SH-SY5Y (cell line): ENCODE measurements around the gene BRD3.

Source experiments
- GATA2 ChIP-seq: IDR thresholded peaks from 2 replicates; pipeline ENCODE4 v1.6.1; 2011; ENCODE audit warnings: mild to moderate bottlenecking, low read depth, low read length
- GATA3 ChIP-seq: IDR thresholded peaks from 2 replicates; pipeline ENCODE4 v1.6.1; 2011; ENCODE audit warnings: low read depth, mild to moderate bottlenecking, low read length, moderate library complexity

BRD3 gene

GRCh38 chr9:134040176-134040565 is 27.7 kb downstream of the BRD3 start:
- TF ChIP-seq GATA2 = no peak
- TF ChIP-seq GATA3 = no peak

- TF ChIP-seq GATA3 (no peak), GATA2 (no peak)
These were observed 28.2 kb downstream of the BRD3 start for GRCh38 chr9:134039386-134040175.

- TF ChIP-seq GATA2 (no peak), GATA3 (no peak)
These were observed 30.2 kb downstream of the BRD3 start for GRCh38 chr9:134037641-134038040.

GRCh38 chr9:134036130-134036529 is 31.7 kb downstream of the BRD3 start:
- TF ChIP-seq GATA3 = no peak
- no peak for TF ChIP-seq GATA2

- TF ChIP-seq GATA3 (no peak), GATA2 (no peak)
These were observed 32.5 kb downstream of the BRD3 start for GRCh38 chr9:134035041-134036039.

GRCh38 chr9:134034215-134035040 is 33.4 kb downstream of the BRD3 start:
- TF ChIP-seq GATA2 = no peak
- no peak for TF ChIP-seq GATA3

GRCh38 chr9:134033516-134034214 is 34.2 kb downstream of the BRD3 start:
- TF ChIP-seq GATA3 = no peak
- TF ChIP-seq GATA2 = no peak

GRCh38 chr9:134032456-134033222 is 35.2 kb downstream of the BRD3 start:
- TF ChIP-seq GATA2 (no peak), GATA3 (no peak)

- TF ChIP-seq GATA2 (no peak), GATA3 (no peak)
These were observed 36.0 kb downstream of the BRD3 start for GRCh38 chr9:134031783-134032182.

- TF ChIP-seq GATA3 (no peak), GATA2 (no peak)
These were observed 36.9 kb downstream of the BRD3 start for GRCh38 chr9:134030821-134031470.

GRCh38 chr9:134029248-134030226 is 38.3 kb downstream of the BRD3 start:
- TF ChIP-seq GATA3 (no peak), GATA2 (no peak)
